Measurements from ENCODE around the gene GPR83. TPM values are rescaled to one million over a fixed set of nuclear protein-coding genes. Genes with fewer than 3 reads are reported as not detected.

GPR83 gene
- total and polyA plus RNA-seq, 4 donors, result 0.01 to 0.14 (median 0.07) TPM

GRCh38 chr11:94400457-94400838 lies 771 bp downstream of the GPR83 start:
- H3K36me3 ChIP-seq (ENCODE audit: control insufficient read depth in 4 of 4, insufficient read depth in 3 of 4, low read depth in 1 of 4, low read length in 3 of 4), result no peaks in the 10 kb centered on the region
- no peak overlapping the region for H3K9ac ChIP-seq (ENCODE audit: low read depth in 1 of 2, low read length in 2 of 2)
- no peak overlapping the region for H3K27ac ChIP-seq (ENCODE audit: low read depth in 1 of 2, low read length in 2 of 2)
- no peak overlapping the region for H3K4me3 ChIP-seq (ENCODE audit: low read depth in 1 of 3, low read length in 3 of 3)
- no peak for DNase-seq (ENCODE audit: low spot score)
- H3K4me1 ChIP-seq (ENCODE audit: control insufficient read depth in 4 of 4, insufficient read depth in 4 of 4, low read length in 3 of 4), result peaks cover 5 to 9% (median 7%) of the 10 kb centered on the region in 4 donors
- 20% methylated on average over 4 of the region's 4 CpGs for WGBS
- no peak for TF ChIP-seq RAD21 (IDR thresholded peaks at IDR 0.05)
- TF ChIP-seq HNF4A (conservative IDR thresholded peaks at IDR 0.05), result no peak
- TF ChIP-seq HNF4G (IDR thresholded peaks at IDR 0.05), result no peak
- TF ChIP-seq, protein P1, sequence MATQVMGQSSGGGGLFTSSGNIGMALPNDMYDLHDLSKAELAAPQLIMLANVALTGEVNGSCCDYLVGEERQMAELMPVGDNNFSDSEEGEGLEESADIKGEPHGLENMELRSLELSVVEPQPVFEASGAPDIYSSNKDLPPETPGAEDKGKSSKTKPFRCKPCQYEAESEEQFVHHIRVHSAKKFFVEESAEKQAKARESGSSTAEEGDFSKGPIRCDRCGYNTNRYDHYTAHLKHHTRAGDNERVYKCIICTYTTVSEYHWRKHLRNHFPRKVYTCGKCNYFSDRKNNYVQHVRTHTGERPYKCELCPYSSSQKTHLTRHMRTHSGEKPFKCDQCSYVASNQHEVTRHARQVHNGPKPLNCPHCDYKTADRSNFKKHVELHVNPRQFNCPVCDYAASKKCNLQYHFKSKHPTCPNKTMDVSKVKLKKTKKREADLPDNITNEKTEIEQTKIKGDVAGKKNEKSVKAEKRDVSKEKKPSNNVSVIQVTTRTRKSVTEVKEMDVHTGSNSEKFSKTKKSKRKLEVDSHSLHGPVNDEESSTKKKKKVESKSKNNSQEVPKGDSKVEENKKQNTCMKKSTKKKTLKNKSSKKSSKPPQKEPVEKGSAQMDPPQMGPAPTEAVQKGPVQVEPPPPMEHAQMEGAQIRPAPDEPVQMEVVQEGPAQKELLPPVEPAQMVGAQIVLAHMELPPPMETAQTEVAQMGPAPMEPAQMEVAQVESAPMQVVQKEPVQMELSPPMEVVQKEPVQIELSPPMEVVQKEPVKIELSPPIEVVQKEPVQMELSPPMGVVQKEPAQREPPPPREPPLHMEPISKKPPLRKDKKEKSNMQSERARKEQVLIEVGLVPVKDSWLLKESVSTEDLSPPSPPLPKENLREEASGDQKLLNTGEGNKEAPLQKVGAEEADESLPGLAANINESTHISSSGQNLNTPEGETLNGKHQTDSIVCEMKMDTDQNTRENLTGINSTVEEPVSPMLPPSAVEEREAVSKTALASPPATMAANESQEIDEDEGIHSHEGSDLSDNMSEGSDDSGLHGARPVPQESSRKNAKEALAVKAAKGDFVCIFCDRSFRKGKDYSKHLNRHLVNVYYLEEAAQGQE (IDR thresholded peaks at IDR 0.05), result no peak
- TF ChIP-seq GABPA (IDR thresholded peaks at IDR 0.05 in 1 of 2, conservative IDR thresholded peaks at IDR 0.05 in 1 of 2), result no peak
- no peak for TF ChIP-seq JUND (IDR thresholded peaks at IDR 0.05)
- no peak for TF ChIP-seq EGR1 (IDR thresholded peaks at IDR 0.05; ENCODE audit: low read depth in 2 of 2)
- TF ChIP-seq RXRA (IDR thresholded peaks at IDR 0.05), result no peak
- TF ChIP-seq FOXA1 (IDR thresholded peaks at IDR 0.05), result no peak
- no peak for TF ChIP-seq FOXA2 (IDR thresholded peaks at IDR 0.05)
- TF ChIP-seq, protein P2, sequence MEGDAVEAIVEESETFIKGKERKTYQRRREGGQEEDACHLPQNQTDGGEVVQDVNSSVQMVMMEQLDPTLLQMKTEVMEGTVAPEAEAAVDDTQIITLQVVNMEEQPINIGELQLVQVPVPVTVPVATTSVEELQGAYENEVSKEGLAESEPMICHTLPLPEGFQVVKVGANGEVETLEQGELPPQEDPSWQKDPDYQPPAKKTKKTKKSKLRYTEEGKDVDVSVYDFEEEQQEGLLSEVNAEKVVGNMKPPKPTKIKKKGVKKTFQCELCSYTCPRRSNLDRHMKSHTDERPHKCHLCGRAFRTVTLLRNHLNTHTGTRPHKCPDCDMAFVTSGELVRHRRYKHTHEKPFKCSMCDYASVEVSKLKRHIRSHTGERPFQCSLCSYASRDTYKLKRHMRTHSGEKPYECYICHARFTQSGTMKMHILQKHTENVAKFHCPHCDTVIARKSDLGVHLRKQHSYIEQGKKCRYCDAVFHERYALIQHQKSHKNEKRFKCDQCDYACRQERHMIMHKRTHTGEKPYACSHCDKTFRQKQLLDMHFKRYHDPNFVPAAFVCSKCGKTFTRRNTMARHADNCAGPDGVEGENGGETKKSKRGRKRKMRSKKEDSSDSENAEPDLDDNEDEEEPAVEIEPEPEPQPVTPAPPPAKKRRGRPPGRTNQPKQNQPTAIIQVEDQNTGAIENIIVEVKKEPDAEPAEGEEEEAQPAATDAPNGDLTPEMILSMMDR (IDR thresholded peaks at IDR 0.05; ENCODE audit: low read depth, low read length, missing input control), result no peak
- TF ChIP-seq, protein P3, sequence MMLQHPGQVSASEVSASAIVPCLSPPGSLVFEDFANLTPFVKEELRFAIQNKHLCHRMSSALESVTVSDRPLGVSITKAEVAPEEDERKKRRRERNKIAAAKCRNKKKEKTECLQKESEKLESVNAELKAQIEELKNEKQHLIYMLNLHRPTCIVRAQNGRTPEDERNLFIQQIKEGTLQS (IDR thresholded peaks at IDR 0.05), result no peak
- TF ChIP-seq YY1 (IDR thresholded peaks at IDR 0.05), result no peak
- no peak for TF ChIP-seq MAX (IDR thresholded peaks at IDR 0.05)
- TF ChIP-seq NR2F2 (IDR thresholded peaks at IDR 0.05), result no peak
- peaks cover 0 to 7% (median 1%) of the 10 kb centered on the region in 4 donors for H3K27me3 ChIP-seq (ENCODE audit: control insufficient read depth in 4 of 4, insufficient read depth in 4 of 4, low read length in 3 of 4)
- no peaks in the 10 kb centered on the region for H3K9me3 ChIP-seq (ENCODE audit: control insufficient read depth in 4 of 4, low read length in 3 of 4)

- Histone ChIP-seq H3K4me3 (ENCODE audit: low read depth in 1 of 3, low read length in 3 of 3) (no peak overlapping the region), H3K4me1 (ENCODE audit: control insufficient read depth in 4 of 4, insufficient read depth in 4 of 4, low read length in 3 of 4) (peaks cover 5 to 9% (median 7%) of the 10 kb centered on the region in 4 donors), H3K36me3 (ENCODE audit: control insufficient read depth in 4 of 4, insufficient read depth in 3 of 4, low read depth in 1 of 4, low read length in 3 of 4) (no peaks in the 10 kb centered on the region), H3K9ac (ENCODE audit: low read depth in 1 of 2, low read length in 2 of 2) (no peak overlapping the region), H3K9me3 (ENCODE audit: control insufficient read depth in 4 of 4, low read length in 3 of 4) (no peaks in the 10 kb centered on the region), H3K27ac (ENCODE audit: low read depth in 1 of 2, low read length in 2 of 2) (no peak overlapping the region), H3K27me3 (ENCODE audit: control insufficient read depth in 4 of 4, insufficient read depth in 4 of 4, low read length in 3 of 4) (peaks cover 0 to 7% (median 1%) of the 10 kb centered on the region in 4 donors)
- no peak for TF ChIP-seq EGR1 (IDR thresholded peaks at IDR 0.05; ENCODE audit: low read depth in 2 of 2)
- no peak for TF ChIP-seq RXRA (IDR thresholded peaks at IDR 0.05)
- TF ChIP-seq HNF4A (conservative IDR thresholded peaks at IDR 0.05), result no peak
- TF ChIP-seq, protein P4, sequence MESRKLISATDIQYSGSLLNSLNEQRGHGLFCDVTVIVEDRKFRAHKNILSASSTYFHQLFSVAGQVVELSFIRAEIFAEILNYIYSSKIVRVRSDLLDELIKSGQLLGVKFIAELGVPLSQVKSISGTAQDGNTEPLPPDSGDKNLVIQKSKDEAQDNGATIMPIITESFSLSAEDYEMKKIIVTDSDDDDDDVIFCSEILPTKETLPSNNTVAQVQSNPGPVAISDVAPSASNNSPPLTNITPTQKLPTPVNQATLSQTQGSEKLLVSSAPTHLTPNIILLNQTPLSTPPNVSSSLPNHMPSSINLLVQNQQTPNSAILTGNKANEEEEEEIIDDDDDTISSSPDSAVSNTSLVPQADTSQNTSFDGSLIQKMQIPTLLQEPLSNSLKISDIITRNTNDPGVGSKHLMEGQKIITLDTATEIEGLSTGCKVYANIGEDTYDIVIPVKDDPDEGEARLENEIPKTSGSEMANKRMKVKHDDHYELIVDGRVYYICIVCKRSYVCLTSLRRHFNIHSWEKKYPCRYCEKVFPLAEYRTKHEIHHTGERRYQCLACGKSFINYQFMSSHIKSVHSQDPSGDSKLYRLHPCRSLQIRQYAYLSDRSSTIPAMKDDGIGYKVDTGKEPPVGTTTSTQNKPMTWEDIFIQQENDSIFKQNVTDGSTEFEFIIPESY (IDR thresholded peaks at IDR 0.05), result no peak
- no peak for TF ChIP-seq JUND (IDR thresholded peaks at IDR 0.05)
- TF ChIP-seq MAX (IDR thresholded peaks at IDR 0.05), result no peak
- TF ChIP-seq FOXA2 (IDR thresholded peaks at IDR 0.05), result no peak
- TF ChIP-seq TAF1 (conservative IDR thresholded peaks at IDR 0.05), result no peak
- no peak for TF ChIP-seq YY1 (IDR thresholded peaks at IDR 0.05)
- no peak for TF ChIP-seq HNF4G (IDR thresholded peaks at IDR 0.05)
- TF ChIP-seq, protein P3 (IDR thresholded peaks at IDR 0.05), result no peak
- no peak for TF ChIP-seq SP1 (IDR thresholded peaks at IDR 0.05)
- no peak for TF ChIP-seq NR2F2 (IDR thresholded peaks at IDR 0.05)
- no peak for TF ChIP-seq GABPA (IDR thresholded peaks at IDR 0.05 in 1 of 2, conservative IDR thresholded peaks at IDR 0.05 in 1 of 2)
- TF ChIP-seq, protein P2 (IDR thresholded peaks at IDR 0.05; ENCODE audit: low read depth, low read length, missing input control), result no peak
- WGBS, result 43% methylated on average over 4 of the region's 4 CpGs
- DNase-seq (ENCODE audit: low spot score), result no peak
Observed at GRCh38 chr11:94400050-94400449, 1.2 kb downstream of the GPR83 start.
